ENCODE data around the gene TRPC4AP. TPM values are rescaled to one million over a fixed set of nuclear protein-coding genes. Genes with fewer than 3 reads are reported as not detected.
A peak's percentile ranks its signal among the peaks of the same experiment; 100 is the strongest.

Gene TRPC4AP
- total RNA-seq, 6 donors from 2014 or later = 64.3 to 118 (median 80.5) TPM

GRCh38 chr20:34999782-35000181, 92.8 kb downstream of the TRPC4AP start:
- Histone ChIP-seq H3K4me3 (no peak overlapping the region), H3K4me1 (peaks cover 0 to 8% (median 0%) of the 10 kb centered on the region in 4 donors), H3K27ac (no peak overlapping the region), H3K27me3 (no peaks in the 10 kb centered on the region), H3K9me3 (no peaks in the 10 kb centered on the region), H3K36me3 (peaks cover 30 to 98% (median 86%) of the 10 kb centered on the region in 4 donors)
- TF ChIP-seq, protein P1, sequence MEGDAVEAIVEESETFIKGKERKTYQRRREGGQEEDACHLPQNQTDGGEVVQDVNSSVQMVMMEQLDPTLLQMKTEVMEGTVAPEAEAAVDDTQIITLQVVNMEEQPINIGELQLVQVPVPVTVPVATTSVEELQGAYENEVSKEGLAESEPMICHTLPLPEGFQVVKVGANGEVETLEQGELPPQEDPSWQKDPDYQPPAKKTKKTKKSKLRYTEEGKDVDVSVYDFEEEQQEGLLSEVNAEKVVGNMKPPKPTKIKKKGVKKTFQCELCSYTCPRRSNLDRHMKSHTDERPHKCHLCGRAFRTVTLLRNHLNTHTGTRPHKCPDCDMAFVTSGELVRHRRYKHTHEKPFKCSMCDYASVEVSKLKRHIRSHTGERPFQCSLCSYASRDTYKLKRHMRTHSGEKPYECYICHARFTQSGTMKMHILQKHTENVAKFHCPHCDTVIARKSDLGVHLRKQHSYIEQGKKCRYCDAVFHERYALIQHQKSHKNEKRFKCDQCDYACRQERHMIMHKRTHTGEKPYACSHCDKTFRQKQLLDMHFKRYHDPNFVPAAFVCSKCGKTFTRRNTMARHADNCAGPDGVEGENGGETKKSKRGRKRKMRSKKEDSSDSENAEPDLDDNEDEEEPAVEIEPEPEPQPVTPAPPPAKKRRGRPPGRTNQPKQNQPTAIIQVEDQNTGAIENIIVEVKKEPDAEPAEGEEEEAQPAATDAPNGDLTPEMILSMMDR (IDR thresholded peaks at IDR 0.05) = no peak
- no peak for DNase-seq
- 73 to 77% methylated on average over 8 to 10 of the region's 10 CpGs for WGBS, 2 donors
- ATAC-seq (ENCODE audit: low FRiP score in 2 of 2) = no peak

DNA sequence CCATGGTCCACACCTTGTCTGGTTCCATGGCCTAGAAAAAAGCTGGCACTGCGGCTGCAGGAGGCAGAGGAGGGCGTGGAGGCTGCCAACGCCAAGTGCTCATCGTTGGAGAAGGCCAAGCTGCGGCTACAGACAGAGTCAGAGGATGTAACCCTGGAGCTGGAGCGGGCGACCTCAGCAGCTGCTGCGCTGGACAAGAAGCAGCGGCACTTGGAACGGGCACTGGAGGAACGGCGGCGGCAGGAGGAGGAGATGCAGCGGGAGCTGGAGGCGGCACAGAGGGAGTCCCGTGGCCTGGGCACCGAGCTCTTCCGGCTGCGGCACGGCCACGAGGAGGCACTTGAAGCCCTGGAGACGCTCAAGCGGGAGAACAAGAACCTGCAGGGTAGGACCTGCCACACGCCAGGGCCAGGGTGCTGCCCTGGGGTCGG, 93.6 kb downstream of the TRPC4AP start:
- H3K4me3 ChIP-seq = no peak overlapping the region
- H3K27me3 ChIP-seq = no peaks in the 10 kb centered on the region
- no peaks in the 10 kb centered on the region for H3K9me3 ChIP-seq
- ATAC-seq (ENCODE audit: low FRiP score in 2 of 2) = no peak
- peaks cover 0 to 8% (median 0%) of the 10 kb centered on the region in 4 donors for H3K4me1 ChIP-seq
- no peak for DNase-seq
- TF ChIP-seq POLR2A (IDR thresholded peaks at IDR 0.05) (no peak), POLR2AphosphoS5 (IDR thresholded peaks at IDR 0.05) (no peak), EP300 (IDR thresholded peaks at IDR 0.05) (no peak)
- TF ChIP-seq, protein P1 (IDR thresholded peaks at IDR 0.05) = no peak
- 90 to 93% methylated on average over 25 of the region's 25 CpGs for WGBS, 2 donors
- H3K36me3 ChIP-seq = peaks cover 26 to 98% (median 83%) of the 10 kb centered on the region in 4 donors
- no peak overlapping the region for H3K27ac ChIP-seq

DNA sequence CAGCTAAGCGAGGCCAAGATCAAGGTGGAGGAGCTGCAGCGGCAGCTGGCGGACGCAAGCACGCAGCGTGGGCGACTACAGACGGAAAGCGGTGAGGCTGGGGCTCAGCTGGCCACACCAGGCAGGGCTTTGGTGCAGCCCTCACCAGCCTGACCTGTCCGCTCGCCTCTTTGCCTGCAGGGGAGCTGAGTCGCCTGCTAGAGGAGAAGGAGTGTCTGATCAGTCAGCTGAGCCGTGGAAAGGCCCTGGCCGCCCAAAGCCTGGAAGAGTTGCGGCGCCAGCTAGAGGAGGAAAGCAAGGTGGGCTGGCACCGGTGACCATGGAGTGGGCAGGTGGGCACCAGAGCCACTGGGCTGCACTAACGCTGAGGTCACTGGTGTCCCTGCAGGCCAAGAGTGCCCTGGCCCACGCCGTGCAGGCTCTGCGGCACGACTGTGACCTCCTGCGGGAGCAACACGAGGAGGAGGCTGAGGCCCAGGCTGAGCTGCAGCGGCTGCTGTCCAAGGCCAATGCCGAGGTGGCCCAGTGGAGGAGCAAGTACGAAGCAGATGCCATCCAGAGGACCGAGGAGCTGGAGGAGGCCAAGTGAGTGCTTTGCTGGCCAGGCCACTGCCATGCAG, 94.2 kb downstream of the TRPC4AP start:
- Histone ChIP-seq H3K36me3 (peaks cover 20 to 98% (median 81%) of the 10 kb centered on the region in 4 donors), H3K27me3 (no peaks in the 10 kb centered on the region), H3K4me1 (peaks cover 0 to 8% (median 0%) of the 10 kb centered on the region in 4 donors), H3K9me3 (no peaks in the 10 kb centered on the region), H3K27ac (no peak overlapping the region), H3K4me3 (no peak overlapping the region)
- 94 to 95% methylated on average over 27 to 28 of the region's 28 CpGs for WGBS, 2 donors
- DNase-seq (no peak), ATAC-seq (ENCODE audit: low FRiP score in 2 of 2) (no peak)
- TF ChIP-seq POLR2AphosphoS5 (IDR thresholded peaks at IDR 0.05) = no peak
- TF ChIP-seq POLR2A (IDR thresholded peaks at IDR 0.05) = no peak
- TF ChIP-seq EP300 (IDR thresholded peaks at IDR 0.05) = no peak
- TF ChIP-seq, protein P1 (IDR thresholded peaks at IDR 0.05) = no peak

DNA sequence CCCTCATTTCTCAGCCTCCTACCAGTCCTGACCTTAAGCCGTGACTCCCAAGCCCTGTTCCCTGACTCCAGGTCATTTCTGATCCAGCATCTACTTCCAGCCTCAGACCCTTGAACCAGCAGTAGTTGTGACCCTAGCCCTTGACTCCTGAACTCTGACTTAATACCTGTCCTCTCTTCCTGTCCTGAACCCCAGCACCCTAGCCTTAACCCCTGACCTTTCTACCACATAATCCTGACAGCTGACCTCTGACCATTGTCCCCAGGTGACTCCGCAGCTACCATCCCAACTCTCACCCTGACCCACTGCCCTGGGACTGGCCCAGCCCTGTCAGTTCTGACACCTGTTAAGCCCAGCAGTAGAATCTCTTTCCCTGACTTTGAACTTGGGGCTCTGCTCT, 94.8 kb downstream of the TRPC4AP start:
- Histone ChIP-seq H3K36me3 (peaks cover 13 to 96% (median 80%) of the 10 kb centered on the region in 4 donors), H3K27me3 (no peaks in the 10 kb centered on the region), H3K9me3 (no peaks in the 10 kb centered on the region), H3K4me3 (no peak overlapping the region), H3K27ac (no peak overlapping the region), H3K4me1 (peaks cover 0 to 8% (median 0%) of the 10 kb centered on the region in 4 donors)
- WGBS, 2 donors = 91 to 100% methylated on average over 2 of the region's 2 CpGs
- no peak for TF ChIP-seq POLR2AphosphoS5 (IDR thresholded peaks at IDR 0.05)
- ATAC-seq (ENCODE audit: low FRiP score in 2 of 2) (no peak), DNase-seq (no peak)

GRCh38 chr20:34997131-34997561, 95.5 kb downstream of the TRPC4AP start:
- WGBS, 2 donors = 43 to 80% methylated on average over 29 to 39 of the region's 39 CpGs
- Histone ChIP-seq H3K4me1 (peaks cover 0 to 8% (median 0%) of the 10 kb centered on the region in 4 donors), H3K27ac (no peak overlapping the region), H3K36me3 (peaks cover 11 to 90% (median 76%) of the 10 kb centered on the region in 4 donors), H3K4me3 (no peak overlapping the region), H3K27me3 (no peaks in the 10 kb centered on the region), H3K9me3 (no peaks in the 10 kb centered on the region)
- peak in 1 of 2 donors; percentile 28 for ATAC-seq (ENCODE audit: low FRiP score in 2 of 2)
- peak in 1 of 2 donors; percentile 87 for DNase-seq
- TF ChIP-seq POLR2AphosphoS5 (IDR thresholded peaks at IDR 0.05) = no peak
- TF ChIP-seq POLR2A (IDR thresholded peaks at IDR 0.05) = no peak
- TF ChIP-seq, protein P1 (IDR thresholded peaks at IDR 0.05) = no peak
- no peak for TF ChIP-seq EP300 (IDR thresholded peaks at IDR 0.05)

All from upper lobe of left lung (tissue), 6 donors.